Hypothalamus (tissue), 51 donors: Measurements from ENCODE around the gene SPTB.

Experiments used
- DNase-seq, 51 donors: peaks; one replicate each; lab custom pipeline; 2025; lab: John Stamatoyannopoulos, UW

The SPTB gene

DNA sequence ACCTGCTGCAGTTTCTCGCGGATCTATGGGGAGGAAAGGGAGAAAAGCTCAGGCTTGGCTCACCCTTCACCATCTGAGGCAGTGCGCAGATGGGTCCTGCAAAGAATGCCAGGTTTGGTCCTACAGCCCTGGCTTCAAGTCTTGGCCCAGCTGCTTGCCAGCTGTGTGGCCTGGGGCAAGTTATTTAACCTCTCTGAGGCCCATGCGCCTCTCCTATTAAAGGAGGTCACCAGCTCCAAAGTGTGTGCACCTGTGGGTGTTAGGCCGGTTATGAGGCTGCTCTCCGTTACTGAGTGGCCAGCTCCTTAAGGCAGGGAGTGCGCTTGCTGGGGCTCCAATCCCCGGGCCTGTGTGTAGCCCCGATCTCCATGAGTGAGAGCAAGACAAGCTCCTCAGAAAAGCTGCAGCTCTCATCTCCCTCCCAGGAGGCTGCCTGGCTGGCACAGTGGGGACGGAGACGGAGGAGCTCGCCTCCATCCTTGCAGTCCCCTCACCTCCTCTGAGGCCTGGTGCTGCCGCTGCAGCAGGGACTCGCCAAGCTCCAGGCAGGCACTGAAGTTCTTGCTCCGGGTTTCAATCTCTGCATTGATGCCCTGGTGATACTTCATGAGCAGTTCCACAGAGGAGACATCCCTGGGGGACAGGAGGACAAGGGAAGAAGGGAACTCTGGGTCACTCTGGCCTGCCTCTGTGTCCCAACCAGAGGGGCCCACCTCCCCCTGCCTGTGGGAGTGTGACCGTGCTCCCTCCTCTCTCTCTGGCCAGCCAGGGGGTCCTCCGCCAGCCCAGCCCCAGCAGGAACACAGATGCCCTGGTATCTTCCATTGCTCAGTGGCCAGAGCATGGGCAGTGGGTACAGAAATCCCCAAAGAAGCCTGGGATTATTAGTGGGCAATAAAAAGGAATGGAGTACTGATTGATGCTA lies 110.3 kb downstream of the SPTB start:
- DNase-seq, result no peak

DNA sequence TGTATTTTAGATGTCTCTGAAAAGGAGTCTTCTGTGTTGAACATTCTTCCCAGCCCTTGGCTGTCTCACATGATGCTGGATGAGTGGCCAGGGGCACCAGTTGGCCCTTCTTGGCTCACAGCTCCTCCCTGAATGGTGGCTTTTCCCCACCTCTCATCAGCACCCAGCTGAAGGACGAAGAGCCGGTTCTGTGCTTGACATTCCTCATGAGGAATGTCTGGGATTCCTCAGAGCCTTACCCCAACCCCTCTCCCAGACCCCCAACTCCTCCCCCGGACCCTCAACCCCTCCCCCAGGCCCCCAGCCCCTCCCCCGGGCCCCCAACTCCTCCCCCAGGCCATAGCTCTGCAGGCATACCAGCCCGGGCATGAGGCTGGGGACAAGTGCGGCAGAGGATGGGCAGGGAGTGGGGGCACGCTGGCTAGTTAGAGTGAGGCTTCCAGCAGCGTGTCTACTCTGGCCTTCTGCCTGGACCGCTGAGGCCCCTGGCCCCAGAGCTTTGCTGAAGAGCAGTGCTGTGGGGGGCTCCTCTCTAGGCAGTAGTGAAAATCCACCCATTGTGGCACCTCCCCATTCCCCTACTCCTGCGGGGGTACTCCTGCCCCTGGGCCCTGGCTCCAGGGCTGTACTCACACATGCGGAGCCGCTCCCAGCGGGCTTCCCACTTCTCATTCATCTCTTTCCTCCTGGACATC lies 111.2 kb downstream of the SPTB start:
- DNase-seq, result no peak

- no peak for DNase-seq
Measured at GRCh38 chr14:64767215-64767964, 112.3 kb downstream of the SPTB start.

- peak in 1 of 51 donors; percentile 15 for DNase-seq
Measured at GRCh38 chr14:64766430-64767151, 113.1 kb downstream of the SPTB start.

DNA sequence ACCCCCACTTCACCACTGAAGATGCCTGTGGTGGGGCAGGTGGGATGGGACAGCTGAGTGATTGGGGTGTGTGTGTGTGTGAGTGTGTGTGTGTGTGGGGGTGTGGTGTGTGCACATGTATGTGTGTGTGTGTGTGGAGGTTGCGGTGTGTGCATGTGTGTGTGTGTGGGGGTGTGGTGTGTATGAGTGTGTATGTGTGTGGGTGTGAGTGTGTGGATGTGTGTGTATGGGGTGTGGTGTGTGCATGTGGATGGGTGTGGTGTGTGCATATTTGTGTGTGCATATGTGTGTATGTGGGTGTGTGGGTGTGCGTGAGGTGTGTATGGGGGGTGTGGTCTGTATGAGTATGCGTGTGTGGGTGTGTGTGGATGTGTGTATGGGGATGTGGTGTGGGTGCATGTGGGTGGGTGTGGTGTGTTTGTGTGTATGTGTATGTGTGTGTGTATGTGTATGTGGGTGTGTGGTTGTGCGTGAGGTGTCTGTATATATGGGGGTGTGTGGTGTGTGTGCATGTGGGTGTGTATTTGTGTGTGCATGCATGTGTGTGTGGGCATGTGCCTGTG lies 113.9 kb downstream of the SPTB start:
- DNase-seq, result no peak

GRCh38 chr14:64764641-64765520 lies 114.8 kb downstream of the SPTB start:
- DNase-seq, result peak in 49 of 51 donors; percentile 18 to 83 (median 60)

- DNase-seq, result peak in 24 of 51 donors; percentile 7 to 70 (median 31)
Measured at GRCh38 chr14:64763801-64764621, 115.7 kb downstream of the SPTB start.

- no peak for DNase-seq
Measured at GRCh38 chr14:64763085-64763782, 116.5 kb downstream of the SPTB start.

- DNase-seq, result peak in 38 of 51 donors; percentile 9 to 72 (median 48)
Measured at GRCh38 chr14:64762044-64763034, 117.4 kb downstream of the SPTB start.

GRCh38 chr14:64761441-64762043 lies 118.2 kb downstream of the SPTB start:
- DNase-seq, result no peak

- DNase-seq, result no peak
Measured at GRCh38 chr14:64760916-64761315, 118.8 kb downstream of the SPTB start.

DNA sequence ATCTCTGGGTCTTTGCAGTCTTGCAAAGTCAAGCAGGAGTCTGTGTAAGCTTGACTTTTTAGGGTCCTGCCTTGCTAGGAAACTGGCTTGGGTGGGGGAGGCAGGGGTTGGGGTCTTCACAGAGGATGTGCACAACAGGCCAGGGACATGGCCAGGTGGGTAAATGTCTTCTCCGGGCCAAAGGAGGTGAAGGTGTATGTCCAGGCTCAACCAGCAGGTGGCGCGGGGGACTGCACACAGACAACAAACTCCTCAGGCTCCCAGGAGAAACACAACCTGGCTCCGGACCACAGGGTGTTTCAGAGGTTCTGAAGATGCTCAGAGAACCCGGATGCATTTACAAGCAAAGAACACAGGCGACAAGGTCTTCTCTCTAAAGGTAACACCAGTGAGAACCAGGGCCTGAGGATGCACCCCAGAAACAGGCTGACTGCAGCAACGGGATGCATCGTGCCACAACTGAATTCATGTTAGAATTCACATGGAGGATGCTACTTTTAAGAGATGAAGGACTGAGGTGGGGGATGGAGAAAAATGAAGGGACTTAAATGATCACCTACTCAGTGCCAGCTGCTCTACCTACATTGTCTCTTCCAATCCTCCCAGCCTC lies 119.5 kb downstream of the SPTB start:
- peak in 16 of 51 donors; percentile 6 to 52 (median 24) for DNase-seq

DNA sequence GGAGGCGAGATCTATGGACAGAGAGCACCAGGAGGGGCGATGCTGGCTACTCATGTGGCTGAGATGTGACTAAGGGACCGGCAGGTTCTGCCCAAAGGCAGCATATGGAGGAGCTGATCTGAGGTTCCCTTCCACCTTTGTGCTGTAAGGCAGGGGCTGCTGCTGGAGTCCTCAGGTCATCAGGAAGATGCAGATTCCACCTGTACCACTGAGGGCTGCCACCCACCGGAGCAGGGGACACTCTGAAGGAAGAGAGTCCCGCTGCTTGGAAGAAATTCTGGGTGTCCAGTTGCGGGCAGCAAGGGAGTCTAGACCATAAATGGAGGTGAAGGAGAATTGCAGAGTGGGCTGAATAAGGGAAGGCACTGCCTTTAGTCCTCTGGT lies 120.2 kb downstream of the SPTB start:
- DNase-seq, result no peak

DNA sequence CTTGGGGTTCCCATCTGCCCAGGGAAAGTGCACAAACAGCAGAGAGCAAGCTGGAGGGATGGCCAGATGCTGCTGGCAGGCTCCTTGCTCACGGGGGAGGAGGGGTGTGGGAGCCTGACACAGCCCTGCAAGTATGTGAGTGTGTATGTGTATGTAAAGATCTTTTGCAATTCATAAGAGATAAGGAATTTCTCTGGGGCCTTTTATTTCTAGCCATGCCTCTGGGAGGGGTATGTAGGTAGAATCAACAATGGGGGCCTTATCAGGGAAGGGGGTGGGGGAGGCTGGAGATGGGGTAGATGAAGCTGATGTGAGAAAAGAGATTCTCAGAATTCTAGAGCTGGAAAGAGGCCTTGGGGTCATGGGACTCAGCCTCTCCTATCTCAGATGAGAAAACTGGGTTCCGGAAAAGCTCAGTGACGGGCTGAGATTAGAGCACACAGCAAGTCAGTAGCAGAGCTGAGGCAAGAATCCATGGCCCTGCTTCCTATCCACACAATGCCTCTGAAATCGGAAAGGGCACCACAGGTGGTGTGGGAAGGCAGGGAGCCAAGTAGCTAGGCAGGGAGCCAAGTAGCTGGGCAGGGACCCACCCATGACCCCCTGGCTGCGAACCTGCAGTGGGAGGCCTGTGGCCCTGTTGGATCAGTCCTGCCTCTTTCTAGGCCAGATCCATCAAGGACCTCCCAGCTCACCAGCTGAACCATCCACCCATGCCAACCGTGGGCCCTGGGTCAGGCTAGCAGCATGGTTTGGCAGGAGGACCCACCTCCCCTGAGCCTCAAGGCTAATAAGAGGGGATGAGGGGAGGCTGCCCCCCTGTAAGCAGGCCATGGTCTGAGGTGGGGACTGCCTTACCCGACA lies 120.8 kb downstream of the SPTB start:
- DNase-seq, result no peak
